Spleen (tissue), 11 donors: ENCODE results near the gene CADPS2. TPM values are rescaled to one million over a fixed set of nuclear protein-coding genes. Genes with fewer than 3 reads are reported as not detected.

Source experiments
- DNase-seq: peaks from one replicate; pipeline ENCODE4 v3.0.0-alpha.2; 2020
- H3K27ac ChIP-seq, 8 donors: fragments of 200-600 bp; sonication (generic) in 7 of 8; 1 replicate in 4 of 8; 2 replicates in 4 of 8; pipeline versions ENCODE4 v1.5.0 to v1.8.0; 2016 to 2021; ENCODE audit warnings: inconsistent platforms in 4 of 8, mild to moderate bottlenecking in 4 of 8, moderate library complexity in 1 of 8
- H3K27me3 ChIP-seq, 7 donors: fragments of 200-600 bp; sonication (generic) in 6 of 7; replicated peaks in 1 of 7; 1 replicate in 4 of 7; 2 replicates in 3 of 7; pipeline versions ENCODE4 v1.5.0 to v1.8.0; 2016 to 2021; ENCODE audit warnings: inconsistent platforms in 3 of 7, mild to moderate bottlenecking in 1 of 7
- H3K36me3 ChIP-seq, 6 donors: fragments of 200-600 bp; sonication (generic) in 5 of 6; 1 replicate in 4 of 6; 2 replicates in 2 of 6; pipeline versions ENCODE4 v1.5.0 to v1.8.0; 2016 to 2021; ENCODE audit warnings: inconsistent platforms in 2 of 6
- H3K4me1 ChIP-seq, 6 donors: fragments of 200-600 bp; sonication (generic) in 5 of 6; 1 replicate in 3 of 6; 2 replicates in 3 of 6; pipeline versions ENCODE4 v1.5.0 to v1.8.0; 2016 to 2021; ENCODE audit warnings: inconsistent platforms in 3 of 6
- H3K4me3 ChIP-seq, 8 donors: fragments of 200-600 bp; sonication (generic) in 7 of 8; 1 replicate in 4 of 8; 2 replicates in 4 of 8; pipeline versions ENCODE4 v1.5.0 to v1.8.0; 2016 to 2021; ENCODE audit warnings: inconsistent platforms in 4 of 8, mild to moderate bottlenecking in 4 of 8, moderate library complexity in 2 of 8
- H3K9me3 ChIP-seq, 8 donors: fragments of 200-600 bp; sonication (generic) in 7 of 8; 1 replicate in 4 of 8; 2 replicates in 4 of 8; pipeline versions ENCODE4 v1.5.0 to v1.8.0; 2016 to 2021; ENCODE audit warnings: inconsistent platforms in 4 of 8
- POLR2A ChIP-seq, 3 donors: fragments of 450-650 bp; IDR thresholded peaks; one replicate each; pipeline ENCODE4 v1.5.1; 2017; ENCODE audit warnings: antibody characterized with exemption in 3 of 3, mild to moderate bottlenecking in 1 of 3
- POLR2AphosphoS5 ChIP-seq, 3 donors: sonication (generic); formaldehyde crosslinking; IDR thresholded peaks; one replicate each; pipeline ENCODE4 v1.5.1; 2017; ENCODE audit warnings: antibody characterized with exemption in 3 of 3
- WGBS, 5 donors: extraction: QIAGEN DNeasy Blood & Tissue Kit in 3 of 5; methylation state at CpG; one replicate each; pipeline versions ENCODE4 v1.1.5 to v1.1.7; 2013 to 2018; 5-methylcytosine and 5-hydroxymethylcytosine counted together
- intact Hi-C: fragments of 100-400 bp; cut with DNase I; formaldehyde crosslinking; loops from one replicate; pipeline ENCODE4 v1.15.0; 2023; ENCODE audit warnings: low total_unique reads
- polyA plus RNA-seq, 3 donors: library from polyadenylated mRNA; stranded (reverse); fragments of 200-250 nt; gene quantifications; one replicate each; pipeline ENCODE4 v1.2.1, GENCODE V29; 2013
- total RNA-seq, 7 donors: library from RNA; depleted of rRNA in 3 of 7; stranded (reverse); fragments of >200 nt in 3 of 7; fragmentation: NEBNext Ultra II Directional in 4 of 7; extraction: Animal tissue kit (Norgen Biotek cat#: 25700) in 4 of 7; gene quantifications; one replicate each; pipeline versions ENCODE4 v1.1.0 to v1.2.1, GENCODE V29; 2016 to 2021
- TF ChIP-seq, protein P1 (sequence below), 11 experiments: fragments of 200-600 bp in 7 of 11; fragments of 450-650 bp in 4 of 11; sonication (generic) in 4 of 11; IDR thresholded peaks in 8 of 11; conservative IDR thresholded peaks in 3 of 11; 1 replicate in 7 of 11; 2 replicates in 4 of 11; pipeline versions ENCODE4 v1.4.0 to v1.8.0; 2016 to 2021; ENCODE audit warnings: antibody characterized with exemption in 11 of 11, inconsistent platforms in 4 of 11, mild to moderate bottlenecking in 1 of 11
- donor health status: healthy with polysubstance abuse.
- donor health status: DM: no; HTN: no; CAD: no; lungs with moderate emphysema.
- donor health status: DM: no; HTN: no; CAD: no.
- donor health status: Bipolar disorder and iron deficiency.
- donor health status: healthy.
- donor health status: DM: no; HTN: no; CAD: no.
- donor health status: DM: yes; HTN: yes; CAD: no.

Gene CADPS2
- total and polyA plus RNA-seq, 10 donors = 2.4 to 19.3 (median 11.7) TPM

DNA sequence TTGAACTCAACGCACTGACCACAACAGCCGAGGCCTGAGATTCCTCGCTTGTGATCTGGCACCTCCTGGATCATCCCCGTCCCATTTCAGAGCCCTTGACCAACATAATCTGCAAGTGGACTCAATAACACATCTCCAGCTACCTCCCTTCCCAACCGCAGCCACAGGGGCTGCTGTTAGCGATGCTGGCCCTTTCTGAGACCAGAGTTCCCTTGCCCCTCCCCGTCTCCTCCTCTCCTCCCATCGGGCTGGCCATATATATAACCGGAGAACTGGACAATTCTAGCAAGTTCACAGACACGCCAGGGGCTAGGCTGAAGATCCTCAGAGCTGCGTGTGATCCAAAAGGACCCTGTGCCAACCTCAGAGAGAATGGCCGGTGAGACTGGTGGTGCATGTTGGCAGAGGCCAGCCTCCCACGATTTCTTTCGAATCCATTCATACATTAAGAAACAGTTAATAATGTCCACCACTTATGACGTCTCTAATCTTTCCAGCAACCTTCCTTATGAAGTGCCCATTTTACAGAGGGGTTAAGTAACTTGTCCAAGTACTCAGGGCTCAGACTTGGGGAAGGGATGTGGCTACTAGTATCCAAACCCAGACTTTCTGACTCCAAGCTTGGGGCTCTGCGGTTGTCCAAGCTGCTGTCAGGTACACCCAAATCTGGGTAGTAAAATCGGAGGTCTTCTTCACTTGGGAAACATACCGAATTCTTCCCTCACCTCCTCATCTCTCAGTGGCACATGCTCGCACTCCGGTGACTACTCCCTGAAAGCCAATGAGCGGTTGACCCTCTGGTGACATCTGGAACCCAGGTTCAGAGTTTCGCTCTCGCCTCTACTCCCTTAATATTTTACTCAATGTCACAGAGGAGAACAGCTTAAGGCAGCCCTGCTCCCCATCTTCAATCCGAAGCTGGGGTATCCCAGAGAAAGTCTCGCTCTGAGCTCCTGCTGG is 570.5 kb downstream of the CADPS2 start:
- 7 to 14% (median 9%) methylated on average over 24 to 25 of the region's 25 CpGs for WGBS, 5 donors
- no peak for DNase-seq
- no peaks in the 10 kb centered on the region for H3K36me3 ChIP-seq
- H3K9me3 ChIP-seq = no peaks in the 10 kb centered on the region
- TF ChIP-seq POLR2A (IDR thresholded peaks at IDR 0.05) = no peak
- TF ChIP-seq, protein P1, sequence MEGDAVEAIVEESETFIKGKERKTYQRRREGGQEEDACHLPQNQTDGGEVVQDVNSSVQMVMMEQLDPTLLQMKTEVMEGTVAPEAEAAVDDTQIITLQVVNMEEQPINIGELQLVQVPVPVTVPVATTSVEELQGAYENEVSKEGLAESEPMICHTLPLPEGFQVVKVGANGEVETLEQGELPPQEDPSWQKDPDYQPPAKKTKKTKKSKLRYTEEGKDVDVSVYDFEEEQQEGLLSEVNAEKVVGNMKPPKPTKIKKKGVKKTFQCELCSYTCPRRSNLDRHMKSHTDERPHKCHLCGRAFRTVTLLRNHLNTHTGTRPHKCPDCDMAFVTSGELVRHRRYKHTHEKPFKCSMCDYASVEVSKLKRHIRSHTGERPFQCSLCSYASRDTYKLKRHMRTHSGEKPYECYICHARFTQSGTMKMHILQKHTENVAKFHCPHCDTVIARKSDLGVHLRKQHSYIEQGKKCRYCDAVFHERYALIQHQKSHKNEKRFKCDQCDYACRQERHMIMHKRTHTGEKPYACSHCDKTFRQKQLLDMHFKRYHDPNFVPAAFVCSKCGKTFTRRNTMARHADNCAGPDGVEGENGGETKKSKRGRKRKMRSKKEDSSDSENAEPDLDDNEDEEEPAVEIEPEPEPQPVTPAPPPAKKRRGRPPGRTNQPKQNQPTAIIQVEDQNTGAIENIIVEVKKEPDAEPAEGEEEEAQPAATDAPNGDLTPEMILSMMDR (IDR thresholded peaks at IDR 0.05 in 8 of 11, conservative IDR thresholded peaks at IDR 0.05 in 3 of 11) = no peak
- TF ChIP-seq POLR2AphosphoS5 (IDR thresholded peaks at IDR 0.05) = no peak
- peaks cover under 1 to 24% (median 10%) of the 10 kb centered on the region in 6 donors for H3K4me1 ChIP-seq
- H3K27ac ChIP-seq = no peak overlapping the region
- H3K4me3 ChIP-seq = peak overlapping the region in 1 of 8 donors; percentile 19
- peaks cover 0 to 79% (median 66%) of the 10 kb centered on the region in 7 donors for H3K27me3 ChIP-seq
- intact Hi-C loops = no loop called here

DNA sequence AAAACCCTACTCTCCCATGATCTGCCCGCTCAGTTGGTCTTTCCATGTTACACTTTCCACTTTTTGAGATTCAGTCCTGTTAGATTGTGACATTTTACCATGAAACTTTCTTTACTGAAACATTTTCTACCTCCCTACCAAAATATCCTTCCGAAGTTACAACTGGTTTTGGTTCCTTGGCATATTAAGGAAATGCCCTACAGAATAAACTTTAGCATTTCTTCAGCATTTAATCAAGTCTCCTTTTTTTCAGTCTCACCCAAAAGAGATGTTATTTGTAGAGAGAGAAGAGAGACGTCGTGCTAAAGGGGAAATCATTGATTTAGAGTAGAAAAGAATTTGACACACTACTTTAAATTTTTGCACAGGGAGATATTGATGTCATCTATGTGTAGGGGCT is 572.0 kb downstream of the CADPS2 start:
- Histone ChIP-seq H3K27me3 (peaks cover 0 to 95% (median 81%) of the 10 kb centered on the region in 7 donors), H3K27ac (no peak overlapping the region), H3K4me1 (peaks cover 3 to 34% (median 19%) of the 10 kb centered on the region in 6 donors), H3K4me3 (no peak overlapping the region), H3K9me3 (no peaks in the 10 kb centered on the region), H3K36me3 (no peaks in the 10 kb centered on the region)
- intact Hi-C loops = no loop called here
- no peak for DNase-seq
- TF ChIP-seq, protein P1 (IDR thresholded peaks at IDR 0.05 in 8 of 11, conservative IDR thresholded peaks at IDR 0.05 in 3 of 11) = no peak
- TF ChIP-seq POLR2A (IDR thresholded peaks at IDR 0.05) = no peak
- TF ChIP-seq POLR2AphosphoS5 (IDR thresholded peaks at IDR 0.05) = no peak
- WGBS, 5 donors = 13 to 23% (median 17%) methylated on average over 4 of the region's 4 CpGs

DNA sequence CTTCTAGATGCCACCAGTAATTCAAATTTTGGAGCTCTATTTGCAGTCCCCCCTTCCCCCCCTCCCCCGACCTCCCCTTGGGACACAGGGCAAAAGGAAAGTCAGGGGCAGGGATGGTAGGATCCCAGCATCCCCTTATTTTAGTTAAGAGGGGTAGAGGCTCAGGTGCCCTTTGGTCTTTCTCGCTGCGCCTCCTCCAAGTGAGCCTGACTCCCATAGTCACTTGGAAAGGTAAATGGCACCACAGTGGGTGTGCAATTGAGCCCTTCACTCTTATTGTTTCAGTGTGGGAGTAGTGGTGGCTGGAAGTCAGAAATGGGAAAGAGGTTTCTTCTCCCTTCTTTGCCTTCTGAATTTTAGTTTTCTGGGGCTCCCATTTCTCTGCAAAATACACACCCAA is 573.5 kb downstream of the CADPS2 start:
- TF ChIP-seq, protein P1 (IDR thresholded peaks at IDR 0.05 in 8 of 11, conservative IDR thresholded peaks at IDR 0.05 in 3 of 11) = no peak
- TF ChIP-seq POLR2AphosphoS5 (IDR thresholded peaks at IDR 0.05) (no peak), POLR2A (IDR thresholded peaks at IDR 0.05) (no peak)
- WGBS, 5 donors = 10 to 31% (median 22%) methylated on average over 2 to 3 of the region's 3 CpGs
- Histone ChIP-seq H3K36me3 (no peaks in the 10 kb centered on the region), H3K27ac (no peak overlapping the region), H3K9me3 (no peaks in the 10 kb centered on the region), H3K4me1 (peaks cover 3 to 34% (median 19%) of the 10 kb centered on the region in 6 donors), H3K27me3 (peaks cover 0 to 100% (median 95%) of the 10 kb centered on the region in 7 donors), H3K4me3 (no peak overlapping the region)
- intact Hi-C loops = no loop called here
- DNase-seq = no peak
